Heart left ventricle (tissue), 16 donors: ENCODE measurements around the gene SLC2A10. TPM values are rescaled to one million over a fixed set of nuclear protein-coding genes. Genes with fewer than 3 reads are reported as not detected.

Experiments used
- ATAC-seq, 4 donors: fragments of 200-7000 bp; cut with Tn5 transposase; one replicate each; pipeline ENCODE4 v1.9.1; 2020 to 2022; ENCODE audit warnings: moderate library complexity in 4 of 4, mild to moderate bottlenecking in 3 of 4, moderate number of reproducible peaks in 1 of 4
- DNase-seq, 5 donors: peaks; one replicate each; pipeline ENCODE4 v3.0.0-alpha.2; 2020
- H3K27ac ChIP-seq, 12 donors: fragments of 200-600 bp; sonication (generic) in 4 of 12; one replicate each; pipeline versions ENCODE4 v1.5.0 to v1.8.0; 2016 to 2022; ENCODE audit warnings: mild to moderate bottlenecking in 2 of 12
- H3K27me3 ChIP-seq, 9 donors: fragments of 200-600 bp; sonication (generic) in 2 of 9; one replicate each; pipeline versions ENCODE4 v1.5.1 to v1.8.0; 2016 to 2022; ENCODE audit warnings: mild to moderate bottlenecking in 3 of 9
- H3K36me3 ChIP-seq, 9 donors: fragments of 200-600 bp; sonication (generic) in 2 of 9; one replicate each; pipeline versions ENCODE4 v1.5.0 to v1.8.0; 2018 to 2022; ENCODE audit warnings: mild to moderate bottlenecking in 2 of 9
- H3K4me1 ChIP-seq, 12 donors: fragments of 200-600 bp; sonication (generic) in 4 of 12; one replicate each; pipeline versions ENCODE4 v1.5.0 to v1.8.0; 2016 to 2022; ENCODE audit warnings: mild to moderate bottlenecking in 3 of 12
- H3K4me3 ChIP-seq, 12 donors: fragments of 200-600 bp; sonication (generic) in 4 of 12; one replicate each; pipeline versions ENCODE4 v1.5.0 to v1.8.0; 2017 to 2022; ENCODE audit warnings: mild to moderate bottlenecking in 9 of 12, moderate library complexity in 4 of 12
- H3K9me3 ChIP-seq, 12 donors: fragments of 200-600 bp; sonication (generic) in 4 of 12; one replicate each; pipeline versions ENCODE4 v1.5.0 to v1.8.0; 2016 to 2022; ENCODE audit warnings: mild to moderate bottlenecking in 1 of 12
- POLR2A ChIP-seq, 2 donors: fragments of 450-650 bp; IDR thresholded peaks; one replicate each; pipeline ENCODE4 v1.6.1; 2017; ENCODE audit warnings: antibody characterized with exemption in 2 of 2, mild to moderate bottlenecking in 2 of 2, moderate library complexity in 2 of 2
- WGBS, 4 donors: extraction: QIAGEN DNeasy Blood & Tissue Kit in 2 of 4; methylation state at CpG; one replicate each; pipeline versions ENCODE4 v1.1.5 to v1.1.7; 2013 to 2018; 5-methylcytosine and 5-hydroxymethylcytosine counted together
- intact Hi-C, 10 donors: fragments of 100-400 bp; cut with DNase I; formaldehyde crosslinking; loops; one replicate each; pipeline versions ENCODE4 v1.11.1 to v1.14.2; 2022
- polyA plus RNA-seq, 2 donors: library from polyadenylated mRNA; stranded (reverse); fragments of 200-250 nt; gene quantifications; one replicate each; pipeline ENCODE4 v1.2.3, GENCODE V29; 2013
- total RNA-seq, 9 donors: library from RNA; depleted of rRNA in 2 of 9; stranded (reverse); fragments of >200 nt in 2 of 9; fragmentation: NEBNext Ultra II Directional in 3 of 9; extraction: Animal tissue kit (Norgen Biotek cat#: 25700) in 3 of 9; gene quantifications; one replicate each; pipeline versions ENCODE4 v1.1.0 to v1.2.4, GENCODE V29; 2016 to 2023
- TF ChIP-seq, protein P1 (sequence below), 12 donors: fragments of 200-600 bp; sonication (generic) in 4 of 12; IDR thresholded peaks; one replicate each; pipeline versions ENCODE4 v1.5.0 to v1.8.0; 2018 to 2022; ENCODE audit warnings: antibody characterized with exemption in 12 of 12, mild to moderate bottlenecking in 5 of 12
- donor health status: ischemic (EF 13 %, LVEDD 7.1; RV severe dilation, severe dysfunction).
- donor health status: healthy with polysubstance abuse.
- donor health status: DM: no; HTN: yes; CAD: no.
- donor health status: DM: no; HTN: no; CAD: no.
- donor health status: ischemic (EF 25% LVEDD 6.9; RV normal size, moderate dysfunction).
- donor health status: ischemic (EF 25% LVEDD 5.7; RV mildly dilated, moderate dysfunction).
- donor health status: healthy.
- donor health status: DM: yes; HTN: yes; CAD: no.
- donor health status: ischemic (EF 35%, LVEDD 5.7; RV mildly dilated, moderate dysfunction).
- donor health status: nonischemic (EF 11% LVEDD 7.7; RV severe dilation, severe dysfunction).
- donor health status: DM: yes; HTN: yes; CAD: no.
- donor health status: PGD.
- donor health status: ischemic (EF 29% LVEDD 5.4; RV normal size, mild dysfunction).
- donor health status: nonischemic (EF 23%, LVEDD 6.1; RV moderate dilation, normal function).

The SLC2A10 gene
- total and polyA plus RNA-seq, 11 donors, result 1.4 to 6.3 (median 2.8) TPM

DNA sequence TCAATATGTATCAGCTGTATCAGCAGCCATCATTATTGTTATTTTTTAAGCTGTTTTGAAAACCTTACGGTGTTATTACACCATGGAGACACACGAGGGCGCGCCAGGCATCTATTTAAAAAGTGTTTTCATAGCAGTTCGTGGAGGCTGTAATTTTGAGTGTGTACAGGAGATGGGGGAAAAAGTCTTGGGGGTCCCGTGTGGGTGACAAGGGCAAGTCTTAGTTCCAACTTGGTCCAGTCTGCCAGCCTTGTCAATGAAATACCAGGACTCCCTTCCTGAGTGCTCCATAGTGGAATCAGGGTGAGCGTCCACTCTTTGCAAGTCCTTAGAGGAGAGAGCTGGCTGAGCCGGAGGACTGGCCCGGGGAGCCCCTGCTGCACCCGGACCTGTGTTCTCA, 43.3 kb downstream of the SLC2A10 start:
- 14 to 21% (median 16%) methylated on average over 10 of the region's 10 CpGs for WGBS, 4 donors

DNA sequence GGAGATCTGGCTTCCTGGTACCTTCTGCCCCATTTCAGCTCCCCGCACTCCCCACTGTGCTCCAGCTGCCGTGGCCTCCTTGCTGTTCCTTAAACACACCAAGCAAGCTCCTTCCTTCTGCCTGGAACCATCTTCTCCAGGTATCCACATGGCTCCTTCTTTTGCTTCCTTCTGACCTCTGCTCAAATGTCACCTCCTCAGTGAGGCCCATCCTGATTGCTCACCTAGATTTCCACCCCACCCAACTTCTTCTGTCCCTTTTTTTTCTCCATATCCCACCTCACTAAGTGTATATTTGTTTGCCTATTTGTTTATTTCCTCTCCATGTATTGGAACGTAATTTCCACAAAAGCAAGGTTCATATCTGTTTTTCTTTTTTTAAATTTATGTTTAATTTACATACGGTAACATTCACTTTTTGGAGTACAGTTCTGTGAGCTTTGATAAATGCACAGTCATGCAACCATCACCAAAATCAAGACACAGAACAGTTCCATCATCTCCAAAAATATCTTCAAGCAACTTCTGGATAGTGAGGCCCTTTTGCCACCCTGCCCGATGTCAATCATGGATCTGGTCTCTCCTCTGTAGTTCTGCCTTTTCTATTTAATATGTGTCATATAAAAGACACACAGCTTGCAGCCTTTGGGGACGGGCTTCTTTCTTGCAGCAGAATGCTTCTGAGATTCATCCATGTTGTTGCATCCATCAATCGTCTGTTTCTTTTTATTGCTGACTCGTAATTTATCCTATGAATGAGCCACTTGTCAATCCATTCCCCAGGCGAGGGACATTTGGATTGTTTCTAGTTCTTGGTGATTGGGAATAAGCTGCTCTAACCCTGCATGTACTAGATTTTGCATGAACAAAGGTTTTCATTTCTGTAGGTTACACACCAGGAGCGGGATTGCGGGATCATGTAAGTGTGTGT, 46.3 kb downstream of the SLC2A10 start:
- intact Hi-C loops, result loop anchor here (2.0 to 10.0 kb wide), 11 partner anchors 79 to 1859 kb away; no protein-coding TSS in a partner anchor
- H3K27me3 ChIP-seq, result peaks cover 0 to 16% (median 0%) of the 10 kb centered on the region in 9 donors
- TF ChIP-seq, protein P1, sequence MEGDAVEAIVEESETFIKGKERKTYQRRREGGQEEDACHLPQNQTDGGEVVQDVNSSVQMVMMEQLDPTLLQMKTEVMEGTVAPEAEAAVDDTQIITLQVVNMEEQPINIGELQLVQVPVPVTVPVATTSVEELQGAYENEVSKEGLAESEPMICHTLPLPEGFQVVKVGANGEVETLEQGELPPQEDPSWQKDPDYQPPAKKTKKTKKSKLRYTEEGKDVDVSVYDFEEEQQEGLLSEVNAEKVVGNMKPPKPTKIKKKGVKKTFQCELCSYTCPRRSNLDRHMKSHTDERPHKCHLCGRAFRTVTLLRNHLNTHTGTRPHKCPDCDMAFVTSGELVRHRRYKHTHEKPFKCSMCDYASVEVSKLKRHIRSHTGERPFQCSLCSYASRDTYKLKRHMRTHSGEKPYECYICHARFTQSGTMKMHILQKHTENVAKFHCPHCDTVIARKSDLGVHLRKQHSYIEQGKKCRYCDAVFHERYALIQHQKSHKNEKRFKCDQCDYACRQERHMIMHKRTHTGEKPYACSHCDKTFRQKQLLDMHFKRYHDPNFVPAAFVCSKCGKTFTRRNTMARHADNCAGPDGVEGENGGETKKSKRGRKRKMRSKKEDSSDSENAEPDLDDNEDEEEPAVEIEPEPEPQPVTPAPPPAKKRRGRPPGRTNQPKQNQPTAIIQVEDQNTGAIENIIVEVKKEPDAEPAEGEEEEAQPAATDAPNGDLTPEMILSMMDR (IDR thresholded peaks at IDR 0.05), result no peak
- no peak for TF ChIP-seq POLR2A (IDR thresholded peaks at IDR 0.05)
- no peaks in the 10 kb centered on the region for H3K36me3 ChIP-seq
- 92 to 96% (median 93%) methylated on average over 11 of the region's 11 CpGs for WGBS, 4 donors
- H3K9me3 ChIP-seq, result no peaks in the 10 kb centered on the region
- DNase-seq (no peak), ATAC-seq (no peak)
- H3K27ac ChIP-seq, result no peak overlapping the region
- no peak overlapping the region for H3K4me3 ChIP-seq
- H3K4me1 ChIP-seq, result peaks cover 0 to 4% (median 0%) of the 10 kb centered on the region in 12 donors

More for the DNA sequence above, 43.3 kb downstream of the SLC2A10 start:
- DNase-seq, result peak in 3 of 5 donors; percentile 17 to 44 (median 34)
- Histone ChIP-seq H3K27me3 (peaks cover 0 to 10% (median 0%) of the 10 kb centered on the region in 9 donors), H3K27ac (no peak overlapping the region), H3K36me3 (no peaks in the 10 kb centered on the region), H3K4me1 (peaks cover 0 to 4% (median 0%) of the 10 kb centered on the region in 12 donors), H3K4me3 (peak overlapping the region in 2 of 12 donors; percentile 18 to 20), H3K9me3 (no peaks in the 10 kb centered on the region)
- intact Hi-C loops, result loop anchor here in 7 of 10 donors (1.0 to 10.0 kb wide), 11 partner anchors 82 to 1862 kb away; no protein-coding TSS in a partner anchor
- TF ChIP-seq, protein P1 (IDR thresholded peaks at IDR 0.05), result peak; percentile 59 to 83 (median 71)
- no peak for TF ChIP-seq POLR2A (IDR thresholded peaks at IDR 0.05)
- ATAC-seq, result peak in 1 of 4 donors; percentile 45

DNA sequence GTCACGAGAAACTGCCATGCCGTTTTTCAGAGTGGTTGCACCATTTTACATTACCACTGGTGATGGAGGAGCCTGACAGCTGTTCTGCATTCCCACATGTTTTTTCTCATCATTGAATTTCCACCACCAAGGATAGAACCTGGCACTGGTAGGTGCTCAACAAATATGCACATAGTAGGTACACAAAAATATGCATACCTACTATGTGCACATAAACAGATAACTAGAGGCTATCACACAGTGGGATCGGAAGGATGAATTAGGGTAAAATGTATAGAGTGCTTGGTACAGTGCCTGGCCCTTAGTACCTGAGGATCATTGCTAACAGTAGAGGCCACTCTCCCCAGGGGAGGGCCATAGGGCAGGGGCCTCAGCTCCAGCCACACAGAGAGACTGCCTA, 47.0 kb downstream of the SLC2A10 start:
- no peak for TF ChIP-seq POLR2A (IDR thresholded peaks at IDR 0.05)
- TF ChIP-seq, protein P1 (IDR thresholded peaks at IDR 0.05), result no peak
- Histone ChIP-seq H3K9me3 (no peaks in the 10 kb centered on the region), H3K4me3 (no peak overlapping the region), H3K27me3 (peaks cover 0 to 17% (median 0%) of the 10 kb centered on the region in 9 donors), H3K36me3 (no peaks in the 10 kb centered on the region), H3K27ac (no peak overlapping the region), H3K4me1 (peaks cover 0 to 4% (median 0%) of the 10 kb centered on the region in 12 donors)
- WGBS, 4 donors, result 92 to 96% (median 95%) methylated on average over 3 of the region's 3 CpGs
- intact Hi-C loops, result loop anchor here (2.0 to 10.0 kb wide), 11 partner anchors 78 to 1858 kb away; no protein-coding TSS in a partner anchor
- DNase-seq (no peak), ATAC-seq (no peak)

DNA sequence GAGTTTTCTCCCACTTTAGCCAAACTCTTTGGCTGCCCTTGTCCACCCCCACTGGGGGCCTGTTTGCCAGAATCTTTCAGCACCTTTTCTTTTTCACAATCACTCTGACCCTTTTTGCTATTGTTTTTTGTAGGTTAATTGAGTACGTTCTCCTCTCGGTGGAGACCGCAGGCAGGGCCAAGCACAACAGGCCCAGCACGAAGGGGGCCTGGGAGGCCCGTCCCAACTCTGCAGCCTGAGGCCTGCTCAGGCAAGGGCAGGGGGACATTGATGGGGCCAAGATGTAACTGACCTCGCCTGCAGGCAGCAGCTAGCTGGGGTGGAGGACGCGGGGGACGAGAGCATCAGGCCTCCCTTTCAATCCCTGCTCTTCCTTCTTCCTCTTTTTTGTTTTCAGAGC, 47.7 kb downstream of the SLC2A10 start:
- H3K4me1 ChIP-seq, result peaks cover 0 to 4% (median 0%) of the 10 kb centered on the region in 12 donors
- H3K27me3 ChIP-seq, result peaks cover 0 to 10% (median 0%) of the 10 kb centered on the region in 9 donors
- TF ChIP-seq, protein P1 (IDR thresholded peaks at IDR 0.05), result no peak
- no peak for TF ChIP-seq POLR2A (IDR thresholded peaks at IDR 0.05)
- intact Hi-C loops, result loop anchor here (2.0 to 10.0 kb wide), 11 partner anchors 78 to 1858 kb away; no protein-coding TSS in a partner anchor
- ATAC-seq (no peak), DNase-seq (no peak)
- H3K27ac ChIP-seq, result no peak overlapping the region
- WGBS, 4 donors, result 79 to 88% (median 84%) methylated on average over 9 of the region's 9 CpGs
- no peaks in the 10 kb centered on the region for H3K9me3 ChIP-seq
- no peak overlapping the region for H3K4me3 ChIP-seq
- H3K36me3 ChIP-seq, result no peaks in the 10 kb centered on the region
